OCI-LY3 (cell line): Measurements from ENCODE around the gene SP7.

Experiments
- H2AFZ ChIP-seq: fragments of 200-600, 300-600 bp; shearing (Covaris generic); 2 replicates; pipeline ENCODE4 v1.6.0; 2014; ENCODE audit warnings: antibody characterized with exemption, low read depth, low read length
- H3K27ac ChIP-seq: fragments of 200-600, 300-600 bp; sonication (generic); 2 replicates; pipeline ENCODE4 v1.5.1; 2014; ENCODE audit warnings: mild to moderate bottlenecking, low read length, moderate library complexity, mixed read lengths
- H3K27me3 ChIP-seq: fragments of 200-600, 300-600 bp; sonication (generic); 2 replicates; pipeline ENCODE4 v1.6.1; 2014; ENCODE audit warnings: low read depth, low read length, mixed read lengths
- H3K36me3 ChIP-seq: fragments of 200-600, 300-600 bp; sonication (generic); replicated peaks from 2 replicates; pipeline ENCODE3; 2014; ENCODE audit warnings: low read depth, low read length, mixed read lengths
- H3K4me1 ChIP-seq: fragments of 300-600, 200-600 bp; sonication (generic); 2 replicates; pipeline ENCODE4 v1.6.1; 2014; ENCODE audit warnings: low read length, mixed read lengths
- H3K4me2 ChIP-seq: fragments of 200-600, 300-600 bp; sonication (generic); 2 replicates; pipeline ENCODE4 v1.6.1; 2014; ENCODE audit warnings: low read length, mixed read lengths
- H3K4me3 ChIP-seq: fragments of 300-600, 200-600 bp; sonication (generic); 2 replicates; pipeline ENCODE4 v1.5.1; 2014; ENCODE audit warnings: antibody characterized with exemption, mild to moderate bottlenecking, low read length, moderate library complexity
- H3K79me2 ChIP-seq: fragments of 300-600, 200-600 bp; shearing (Covaris generic); 2 replicates; pipeline ENCODE4 v1.6.1; 2014; ENCODE audit warnings: mild to moderate bottlenecking, low read length, mixed read lengths
- H3K9ac ChIP-seq: fragments of 300-600, 200-600 bp; shearing (Covaris generic); 2 replicates; pipeline ENCODE4 v1.6.0; 2014; ENCODE audit warnings: mild to moderate bottlenecking, low read length, moderate library complexity
- H3K9me3 ChIP-seq: fragments of 200-600, 300-600 bp; shearing (Covaris generic); 2 replicates; pipeline ENCODE4 v1.6.1; 2014; ENCODE audit warnings: low read length, mixed read lengths; ENCODE audit not compliant: insufficient read depth
- H4K20me1 ChIP-seq: fragments of 200-600, 300-600 bp; sonication (generic); 2 replicates; pipeline ENCODE4 v1.6.1; 2016; ENCODE audit warnings: low read length, mixed read lengths; ENCODE audit not compliant: insufficient read depth
- EZH2phosphoT487 ChIP-seq: fragments of 200-600 bp; shearing (Covaris generic); IDR thresholded peaks from 2 replicates; pipeline ENCODE4 v1.6.1; 2018; ENCODE audit warnings: antibody characterized with exemption, mixed run types, low read depth
- TF ChIP-seq, protein P1 (sequence below): fragments of 200-600, 300-600 bp; sonication (generic); IDR thresholded peaks from 2 replicates; pipeline ENCODE4 v1.5.1; 2014; ENCODE audit warnings: antibody characterized with exemption, low read length, low read depth

SP7 gene

DNA sequence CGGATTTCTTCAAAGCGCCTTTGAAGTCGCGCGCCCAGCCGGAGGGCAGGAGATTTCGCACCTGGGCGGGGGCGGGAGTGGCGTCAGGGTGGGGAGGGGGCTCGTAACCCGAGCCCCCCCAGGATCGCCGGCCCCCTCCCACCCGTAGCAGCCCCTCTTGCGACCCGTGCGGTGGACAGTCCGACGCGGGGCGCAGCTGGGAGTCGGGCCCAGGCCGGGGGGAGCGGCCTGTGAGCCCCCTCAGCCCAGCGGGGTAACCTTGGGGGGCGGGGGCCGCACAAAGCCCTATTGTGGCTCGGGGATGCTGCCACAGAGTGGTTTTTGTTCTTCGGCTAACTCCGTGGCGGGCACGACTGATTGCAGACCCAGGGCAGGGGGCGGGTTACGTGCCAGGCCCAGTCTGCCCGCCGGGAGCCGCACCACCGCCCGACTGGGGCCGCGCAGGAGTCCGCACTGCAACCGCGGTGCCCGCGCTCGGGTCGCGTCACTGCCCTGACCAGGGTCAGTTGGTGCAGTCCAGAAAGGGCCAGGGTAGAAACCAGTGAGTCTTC, 10.6 kb downstream of the SP7 start:
- peaks cover 19% of the 10 kb centered on the region for H3K27me3 ChIP-seq
- no peaks in the 10 kb centered on the region for H3K9me3 ChIP-seq
- H3K27ac ChIP-seq, result peak overlapping the region; percentile 75
- H3K79me2 ChIP-seq, result peaks cover 4% of the 10 kb centered on the region
- no peaks in the 10 kb centered on the region for H4K20me1 ChIP-seq
- no peaks in the 10 kb centered on the region for H3K36me3 ChIP-seq
- TF ChIP-seq, protein P1, sequence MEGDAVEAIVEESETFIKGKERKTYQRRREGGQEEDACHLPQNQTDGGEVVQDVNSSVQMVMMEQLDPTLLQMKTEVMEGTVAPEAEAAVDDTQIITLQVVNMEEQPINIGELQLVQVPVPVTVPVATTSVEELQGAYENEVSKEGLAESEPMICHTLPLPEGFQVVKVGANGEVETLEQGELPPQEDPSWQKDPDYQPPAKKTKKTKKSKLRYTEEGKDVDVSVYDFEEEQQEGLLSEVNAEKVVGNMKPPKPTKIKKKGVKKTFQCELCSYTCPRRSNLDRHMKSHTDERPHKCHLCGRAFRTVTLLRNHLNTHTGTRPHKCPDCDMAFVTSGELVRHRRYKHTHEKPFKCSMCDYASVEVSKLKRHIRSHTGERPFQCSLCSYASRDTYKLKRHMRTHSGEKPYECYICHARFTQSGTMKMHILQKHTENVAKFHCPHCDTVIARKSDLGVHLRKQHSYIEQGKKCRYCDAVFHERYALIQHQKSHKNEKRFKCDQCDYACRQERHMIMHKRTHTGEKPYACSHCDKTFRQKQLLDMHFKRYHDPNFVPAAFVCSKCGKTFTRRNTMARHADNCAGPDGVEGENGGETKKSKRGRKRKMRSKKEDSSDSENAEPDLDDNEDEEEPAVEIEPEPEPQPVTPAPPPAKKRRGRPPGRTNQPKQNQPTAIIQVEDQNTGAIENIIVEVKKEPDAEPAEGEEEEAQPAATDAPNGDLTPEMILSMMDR, result no peak
- TF ChIP-seq EZH2phosphoT487, result no peak
- no peak overlapping the region for H2AFZ ChIP-seq
- H3K4me3 ChIP-seq, result peak overlapping the region; percentile 86
- H3K4me2 ChIP-seq, result peak overlapping the region; percentile 73
- peak overlapping the region; percentile 94 for H3K9ac ChIP-seq
- H3K4me1 ChIP-seq, result peaks cover 21% of the 10 kb centered on the region

GRCh38 chr12:53324779-53325510, 11.2 kb downstream of the SP7 start:
- Histone ChIP-seq H3K27ac (peak overlapping the region; percentile 75), H3K9ac (peak overlapping the region; percentile 94), H3K79me2 (peaks cover 7% of the 10 kb centered on the region), H3K9me3 (no peaks in the 10 kb centered on the region), H3K27me3 (peaks cover 18% of the 10 kb centered on the region), H3K4me1 (peaks cover 25% of the 10 kb centered on the region), H3K4me3 (peak overlapping the region; percentile 86), H3K36me3 (no peaks in the 10 kb centered on the region), H2AFZ (peak overlapping the region; percentile 60), H4K20me1 (no peaks in the 10 kb centered on the region), H3K4me2 (peak overlapping the region; percentile 73)
- TF ChIP-seq, protein P1, result peak; percentile 76
- no peak for TF ChIP-seq EZH2phosphoT487

DNA sequence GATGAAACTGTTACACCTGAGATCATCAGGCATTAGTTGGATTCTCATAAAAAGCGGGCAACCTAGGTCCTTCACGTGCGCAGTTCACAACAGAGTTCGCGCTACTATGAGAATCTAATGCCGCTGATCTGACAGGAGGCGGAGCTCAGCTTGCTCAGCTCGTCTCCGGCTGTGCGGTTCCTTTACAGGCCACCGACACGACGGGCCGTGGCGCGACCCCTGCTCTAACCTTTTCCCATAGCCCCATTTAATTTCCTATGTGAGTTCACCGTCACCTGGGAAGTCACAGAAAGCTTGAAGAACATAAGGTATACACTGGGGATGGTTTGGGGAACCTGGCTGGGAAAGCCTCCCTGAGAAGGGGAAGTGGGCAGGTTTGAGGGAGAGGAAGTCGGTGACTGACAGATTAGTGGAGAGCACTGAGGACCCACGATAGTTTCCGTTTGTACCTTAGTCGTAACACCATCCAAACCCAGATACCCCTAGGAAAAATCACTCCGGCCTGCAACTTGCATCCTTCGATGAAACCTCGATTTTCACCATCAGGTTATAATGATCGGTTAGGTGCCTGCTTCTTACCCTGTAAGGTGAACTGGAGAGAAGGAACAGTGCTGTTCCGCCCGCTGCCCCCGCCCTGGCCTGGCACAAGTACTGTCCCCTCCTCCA, 11.9 kb downstream of the SP7 start:
- peak overlapping the region; percentile 94 for H3K9ac ChIP-seq
- H3K4me3 ChIP-seq, result peak overlapping the region; percentile 86
- H3K4me2 ChIP-seq, result peak overlapping the region; percentile 73
- no peaks in the 10 kb centered on the region for H3K9me3 ChIP-seq
- H3K36me3 ChIP-seq, result peaks cover 2% of the 10 kb centered on the region
- peak overlapping the region; percentile 75 for H3K27ac ChIP-seq
- peaks cover 25% of the 10 kb centered on the region for H3K4me1 ChIP-seq
- no peak for TF ChIP-seq EZH2phosphoT487
- TF ChIP-seq, protein P1, result no peak
- H3K27me3 ChIP-seq, result peaks cover 18% of the 10 kb centered on the region
- H3K79me2 ChIP-seq, result peaks cover 7% of the 10 kb centered on the region
- H2AFZ ChIP-seq, result peak overlapping the region; percentile 60
- H4K20me1 ChIP-seq, result no peaks in the 10 kb centered on the region
